Measurements from ENCODE around the gene SCEL. TPM values are rescaled to one million over a fixed set of nuclear protein-coding genes. Genes with fewer than 3 reads are reported as not detected.

SCEL gene
- total RNA-seq, 1 experiment from 2014 or later, result 2.8 TPM

- no peaks in the 10 kb centered on the region for H3K9me3 Mint-ChIP-seq (ENCODE audit: unreplicated experiment)
- Histone ChIP-seq H3K27me3 (replicated peaks; ENCODE audit: control insufficient read depth, insufficient read depth, low read length) (no peaks in the 10 kb centered on the region), H3K4me1 (no peaks in the 10 kb centered on the region), H3K36me3 (ENCODE audit: control insufficient read depth, insufficient read depth, low read length) (no peaks in the 10 kb centered on the region), H3K4me3 (ENCODE audit: low read depth, low read length) (no peak overlapping the region), H3K9me3 (no peaks in the 10 kb centered on the region)
- TF ChIP-seq CTCF (IDR thresholded peaks at IDR 0.05; ENCODE audit: insufficient read depth in 1 of 2, low read depth in 1 of 2, low read length in 1 of 2, severe bottlenecking in 1 of 2, unreplicated experiment in 1 of 2), result no peak
- H3K27ac Mint-ChIP-seq (ENCODE audit: unreplicated experiment), result no peak overlapping the region
- no TSS peak for BruUV-seq (replicated peaks)
- CTCF ChIA-PET, result no interaction called here
- intact Hi-C loops (cut with micrococcal nuclease; ENCODE audit: unreplicated experiment), result no loop called here
- POLR2A ChIA-PET, result no interaction called here
- H3K27me3 Mint-ChIP-seq (ENCODE audit: insufficient read depth, unreplicated experiment), result no peaks in the 10 kb centered on the region
- no peaks in the 10 kb centered on the region for H3K36me3 Mint-ChIP-seq (ENCODE audit: insufficient read depth, unreplicated experiment)
- no peak for DNase-seq
- no peak overlapping the region for H3K4me3 Mint-ChIP-seq (ENCODE audit: unreplicated experiment)
- no peaks in the 10 kb centered on the region for H3K4me1 Mint-ChIP-seq (ENCODE audit: low read depth, unreplicated experiment)
These were observed 19.7 kb downstream of the SCEL start for GRCh38 chr13:77555246-77555645.

- Mint-ChIP-seq H3K9me3 (ENCODE audit: unreplicated experiment) (no peaks in the 10 kb centered on the region), H3K27ac (ENCODE audit: unreplicated experiment) (no peak overlapping the region), H3K27me3 (ENCODE audit: insufficient read depth, unreplicated experiment) (peaks cover under 1% of the 10 kb centered on the region), H3K4me1 (ENCODE audit: low read depth, unreplicated experiment) (no peaks in the 10 kb centered on the region), H3K4me3 (ENCODE audit: unreplicated experiment) (no peak overlapping the region), H3K36me3 (ENCODE audit: insufficient read depth, unreplicated experiment) (no peaks in the 10 kb centered on the region)
- ChIA-PET POLR2A (no interaction called here), CTCF (no interaction called here)
- TF ChIP-seq CTCF (IDR thresholded peaks at IDR 0.05; ENCODE audit: insufficient read depth in 1 of 2, low read depth in 1 of 2, low read length in 1 of 2, severe bottlenecking in 1 of 2, unreplicated experiment in 1 of 2), result no peak
- Histone ChIP-seq H3K4me1 (no peaks in the 10 kb centered on the region), H3K27me3 (replicated peaks; ENCODE audit: control insufficient read depth, insufficient read depth, low read length) (no peaks in the 10 kb centered on the region), H3K4me3 (ENCODE audit: low read depth, low read length) (no peak overlapping the region), H3K36me3 (ENCODE audit: control insufficient read depth, insufficient read depth, low read length) (no peaks in the 10 kb centered on the region), H3K9me3 (no peaks in the 10 kb centered on the region)
- no peak for DNase-seq
- no TSS peak for BruUV-seq (replicated peaks)
- intact Hi-C loops (cut with micrococcal nuclease; ENCODE audit: unreplicated experiment), result no loop called here
These were observed 22.5 kb downstream of the SCEL start for GRCh38 chr13:77558016-77558415.

DNA sequence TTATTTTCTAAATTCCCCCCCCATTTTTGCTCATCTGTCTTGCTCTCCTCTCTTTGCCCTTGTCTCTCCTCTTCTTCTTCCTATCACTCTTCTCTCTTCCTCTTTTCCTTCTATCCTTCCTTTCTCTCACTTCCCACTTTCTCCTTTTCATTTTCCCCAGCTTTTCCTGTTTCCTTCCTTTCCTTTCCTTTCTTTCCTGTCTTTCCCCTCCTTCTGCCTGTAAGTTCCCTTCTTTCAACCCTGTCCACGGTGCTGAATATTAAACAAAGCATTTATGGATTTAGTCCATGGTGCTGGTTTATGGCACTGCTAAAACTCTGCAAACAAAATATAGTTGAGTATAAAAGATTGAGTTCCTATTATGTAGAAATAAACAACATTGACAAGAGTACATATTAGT lies 27.6 kb downstream of the SCEL start:
- no peak for TF ChIP-seq CTCF (IDR thresholded peaks at IDR 0.05; ENCODE audit: insufficient read depth in 1 of 2, low read depth in 1 of 2, low read length in 1 of 2, severe bottlenecking in 1 of 2, unreplicated experiment in 1 of 2)
- Histone ChIP-seq H3K27me3 (replicated peaks; ENCODE audit: control insufficient read depth, insufficient read depth, low read length) (no peaks in the 10 kb centered on the region), H3K36me3 (ENCODE audit: control insufficient read depth, insufficient read depth, low read length) (no peaks in the 10 kb centered on the region), H3K4me3 (ENCODE audit: low read depth, low read length) (no peak overlapping the region), H3K4me1 (no peaks in the 10 kb centered on the region), H3K9me3 (no peaks in the 10 kb centered on the region)
- Mint-ChIP-seq H3K27me3 (ENCODE audit: insufficient read depth, unreplicated experiment) (peaks cover 3% of the 10 kb centered on the region), H3K9me3 (ENCODE audit: unreplicated experiment) (no peaks in the 10 kb centered on the region), H3K4me3 (ENCODE audit: unreplicated experiment) (no peak overlapping the region), H3K27ac (ENCODE audit: unreplicated experiment) (no peak overlapping the region), H3K4me1 (ENCODE audit: low read depth, unreplicated experiment) (no peaks in the 10 kb centered on the region), H3K36me3 (ENCODE audit: insufficient read depth, unreplicated experiment) (no peaks in the 10 kb centered on the region)
- ChIA-PET CTCF (no interaction called here), POLR2A (no interaction called here)
- no TSS peak for BruUV-seq (replicated peaks)
- DNase-seq, result peak in 1 of 2 experiments; percentile 49
- intact Hi-C loops (cut with micrococcal nuclease; ENCODE audit: unreplicated experiment), result no loop called here

Data from Caco-2 (cell line).